MM.1S (cell line): ENCODE measurements around the gene OLFML2B.

Experiments
- CTCF ChIP-seq: fragments of 300-600 bp; sonication (generic); IDR thresholded peaks from 2 replicates; pipeline ENCODE4 v1.5.1; 2016; ENCODE audit warnings: antibody characterized with exemption, low read length, mixed read lengths
- EZH2 ChIP-seq: fragments of 300-600 bp; sonication (generic); optimal IDR thresholded peaks from 2 replicates; pipeline ENCODE3; 2017; ENCODE audit warnings: low read depth, mild to moderate bottlenecking, antibody characterized with exemption, low read length, mixed read lengths
- EZH2phosphoT487 ChIP-seq: fragments of 300-600 bp; sonication (generic); IDR thresholded peaks from 2 replicates; pipeline ENCODE4 v1.6.1; 2018; ENCODE audit warnings: antibody characterized with exemption, low read length

DNA sequence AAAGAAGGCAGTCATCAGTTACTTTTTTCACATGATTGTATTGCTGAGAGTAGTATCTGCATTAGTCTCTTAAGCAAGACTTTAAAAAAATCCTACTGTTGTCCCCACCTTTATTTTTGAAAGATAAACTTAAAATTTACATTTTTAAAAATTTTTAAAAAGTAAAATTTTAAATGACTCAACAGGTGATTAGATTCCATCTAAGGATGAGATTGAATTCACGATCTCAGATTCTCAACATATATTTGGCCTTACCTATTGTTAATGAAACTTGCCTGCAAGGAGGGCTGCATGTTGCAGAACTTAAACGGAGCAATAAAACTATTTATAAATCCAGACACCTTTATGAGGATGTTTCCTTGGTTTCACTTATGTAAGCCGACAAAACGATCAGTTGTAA, 75.2 kb downstream of the OLFML2B start:
- TF ChIP-seq CTCF (no peak), EZH2 (no peak), EZH2phosphoT487 (no peak)
